ENCODE data around the gene TPP2. TPM values are rescaled to one million over a fixed set of nuclear protein-coding genes. Genes with fewer than 3 reads are reported as not detected.

TPP2 gene
- 10 to 100 TPM; 38.7 to 80.0 (median 72.9) TPM for polyA plus RNA-seq (ENCODE audit: insufficient read depth in 1 of 5, insufficient read length in 5 of 5, low replicate concordance in 1 of 5)
- long read RNA-seq, donor 1, partial matches to known transcripts: 46 of 47 reads
- long read RNA-seq, donor 1, other reads (novel, unspliced or antisense): 0 of 47 reads
- long read RNA-seq, donor 2, partial matches to known transcripts: 0 of 1 reads
- long read RNA-seq, donor 2, other reads (novel, unspliced or antisense): 0 of 1 reads
- long read RNA-seq, donor 3, partial matches to known transcripts: 0 of 1 reads
- long read RNA-seq, donor 3, other reads (novel, unspliced or antisense): 0 of 1 reads
- long read RNA-seq, donor 4, partial matches to known transcripts: 0 of 1 reads
- long read RNA-seq, donor 4, other reads (novel, unspliced or antisense): 0 of 1 reads
- long read RNA-seq, donor 5, partial matches to known transcripts: 23 of 23 reads
- long read RNA-seq, donor 5, other reads (novel, unspliced or antisense): 0 of 23 reads
- long read RNA-seq, donor 6: 0 reads
- long read RNA-seq, donor 7, full-length matches to known transcripts: 1 of 1 reads
- long read RNA-seq, donor 7, partial matches to known transcripts: 0 of 1 reads
- long read RNA-seq, donor 7, other reads (novel, unspliced or antisense): 0 of 1 reads
- long read RNA-seq, donor 8, partial matches to known transcripts: 0 of 2 reads
- long read RNA-seq, donor 8, other reads (novel, unspliced or antisense): 0 of 2 reads

GRCh38 chr13:102596147-102597028 is at the start of gene TPP2:
Gene TPP2 (plus strand): TSS chr13:102596986. CDS start chr13:102597039, 53 bp downstream.
- peak; percentile 99 for DNase-seq

DNA sequence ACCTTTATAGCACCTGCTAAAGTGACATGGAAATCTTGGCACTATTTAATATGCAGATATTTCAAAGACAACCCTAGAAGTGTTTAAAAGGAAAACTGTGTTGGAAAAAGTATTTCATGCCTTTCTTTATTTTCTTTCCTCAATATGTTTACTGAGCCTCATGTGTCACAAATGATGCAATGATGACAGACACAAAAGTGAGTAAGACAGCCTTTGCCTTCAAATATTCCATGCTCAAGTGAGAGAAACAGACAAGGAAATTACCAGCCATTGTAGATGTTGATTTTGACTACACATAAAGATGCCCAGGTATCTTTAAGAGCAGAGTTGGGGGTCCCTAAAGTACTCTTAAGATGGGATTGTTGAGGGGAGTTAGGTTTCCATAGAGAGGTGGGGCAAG is 48.0 kb upstream of the TPP2 start:
- no peak for DNase-seq

DNA sequence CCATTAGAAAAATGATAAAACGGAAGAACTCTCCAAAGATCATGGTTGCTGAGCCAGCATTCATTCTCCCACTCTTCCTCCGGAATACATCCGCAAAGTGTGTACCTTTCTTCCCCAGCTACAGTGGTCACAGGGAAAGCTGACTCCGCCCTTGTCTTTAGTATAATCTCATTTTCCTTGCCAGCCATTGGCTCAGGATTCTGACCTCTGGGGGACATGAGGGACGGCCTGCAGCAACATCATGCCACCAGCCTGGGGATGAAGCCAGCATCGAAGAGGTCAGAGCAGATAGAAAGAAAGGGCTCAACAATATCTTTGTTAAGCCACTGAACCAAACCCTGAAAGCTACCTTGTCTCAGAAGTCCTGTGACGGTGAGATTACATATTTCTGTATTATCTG is 46.3 kb upstream of the TPP2 start:
- no peak for DNase-seq

- peak; percentile 5 to 6 for DNase-seq
Observed at GRCh38 chr13:102555914-102556553, 40.8 kb upstream of the TPP2 start.

GRCh38 chr13:102556806-102557205 is 40.0 kb upstream of the TPP2 start:
- no peak for DNase-seq

- DNase-seq: no peak
Observed at GRCh38 chr13:102558029-102558428, 38.8 kb upstream of the TPP2 start.

GRCh38 chr13:102561933-102562332 is 34.9 kb upstream of the TPP2 start:
- DNase-seq: no peak

- no peak for DNase-seq
Observed at GRCh38 chr13:102563267-102563666, 33.5 kb upstream of the TPP2 start.

DNA sequence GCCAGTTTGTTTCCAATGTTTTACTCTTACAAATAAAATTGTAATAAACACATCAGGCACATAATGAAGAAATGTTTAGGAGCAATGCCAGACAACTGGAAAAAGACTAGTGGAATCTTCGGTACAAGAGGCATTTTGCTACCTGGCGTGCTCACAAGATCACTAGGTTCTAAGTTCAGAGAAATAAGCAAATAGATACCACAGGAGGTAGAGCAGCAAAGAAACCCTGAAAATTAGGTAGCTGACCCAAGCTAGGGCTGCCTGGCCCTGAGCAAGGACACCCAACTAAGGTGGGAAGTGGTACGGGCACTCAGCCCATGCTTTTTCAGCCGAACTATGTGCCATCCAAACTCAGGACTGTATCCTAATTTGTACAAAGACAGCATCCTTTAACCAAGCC is 32.2 kb upstream of the TPP2 start:
- DNase-seq: no peak

- DNase-seq: no peak
Observed at GRCh38 chr13:102566513-102566912, 30.3 kb upstream of the TPP2 start.

- no peak for DNase-seq
Observed at GRCh38 chr13:102567857-102568256, 28.9 kb upstream of the TPP2 start.

DNA sequence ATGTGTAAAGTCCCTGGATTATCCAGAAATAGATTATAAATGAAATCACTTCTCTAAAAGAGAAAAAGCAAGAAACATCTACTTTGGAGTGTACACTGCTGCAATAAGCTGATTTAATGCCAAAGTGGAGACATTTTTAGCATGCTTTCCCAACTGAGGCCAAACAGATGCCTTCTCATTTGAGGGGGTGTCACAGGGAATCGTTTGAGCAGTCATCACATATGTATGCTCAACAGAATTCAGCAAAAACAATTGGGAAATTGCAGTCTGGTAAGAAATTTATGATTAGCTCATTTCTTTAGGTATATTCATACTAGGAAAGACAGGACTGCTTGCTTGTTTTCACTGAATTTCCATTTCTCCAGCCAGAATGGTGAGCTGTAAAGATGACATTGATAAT is 27.3 kb upstream of the TPP2 start:
- DNase-seq: no peak

- DNase-seq: no peak
Observed at GRCh38 chr13:102571075-102571474, 25.7 kb upstream of the TPP2 start.

DNA sequence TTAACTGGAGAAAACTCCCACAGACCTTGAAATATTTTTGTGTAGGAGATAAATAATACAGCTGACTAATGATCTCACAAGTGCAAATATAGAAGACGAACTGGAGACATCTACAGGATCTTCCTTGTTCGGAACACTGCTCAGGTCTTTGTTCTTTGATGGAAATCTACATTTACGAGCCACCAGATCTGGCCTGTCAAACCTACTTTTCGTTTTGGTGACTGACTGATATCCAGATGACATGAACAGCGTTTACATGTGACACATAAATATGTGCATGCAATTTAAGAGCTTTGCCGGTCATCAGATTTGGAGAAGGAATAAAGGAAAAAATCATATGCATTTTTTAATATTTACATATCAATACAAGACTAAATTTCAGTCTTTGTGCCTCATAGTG is 24.5 kb upstream of the TPP2 start:
- DNase-seq: no peak

- DNase-seq: peak in 1 of 2 donors; percentile 48
Observed at GRCh38 chr13:102580552-102581169, 16.1 kb upstream of the TPP2 start.

GRCh38 chr13:102582256-102582655 is 14.5 kb upstream of the TPP2 start:
- no peak for DNase-seq

DNA sequence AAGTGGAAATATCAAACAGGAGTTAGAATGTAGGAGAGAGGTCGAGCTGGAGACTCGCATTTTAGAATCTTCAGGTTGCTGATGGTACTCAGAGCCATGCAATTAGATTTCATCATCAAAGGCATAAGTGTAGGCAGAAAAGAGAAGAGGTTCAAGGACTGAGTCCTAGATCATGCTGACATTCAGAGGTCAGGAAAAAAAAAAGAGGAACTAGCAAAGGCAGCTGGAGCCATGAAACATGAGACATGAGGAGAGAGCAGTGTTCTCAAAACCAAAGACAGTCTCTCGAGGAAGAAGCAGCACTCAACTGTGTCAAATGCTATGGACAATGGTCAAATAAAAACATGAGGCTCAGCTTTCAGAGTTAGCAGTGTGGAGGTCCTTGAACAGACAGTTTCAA is 12.4 kb upstream of the TPP2 start:
- DNase-seq: no peak

- DNase-seq: no peak
Observed at GRCh38 chr13:102586615-102587014, 10.2 kb upstream of the TPP2 start.

GRCh38 chr13:102587916-102588315 is 8.9 kb upstream of the TPP2 start:
- DNase-seq: no peak

GRCh38 chr13:102589301-102589822 is 7.4 kb upstream of the TPP2 start:
- no peak for DNase-seq
